K562 (cell line): ENCODE results near the gene COL5A1. TPM values are rescaled to one million over a fixed set of nuclear protein-coding genes. Genes with fewer than 3 reads are reported as not detected.

Source experiments
- AFF4 ChIP-seq: sonication (generic); formaldehyde crosslinking; IDR thresholded peaks from 2 replicates; pipeline ENCODE4 v1.8.0; 2023; ENCODE audit warnings: mild to moderate bottlenecking, missing genetic modification reagents
- CTCFL ChIP-seq: IDR thresholded peaks from 2 replicates; pipeline ENCODE4 v1.6.1; 2011; ENCODE audit warnings: borderline replicate concordance, low read depth, mild to moderate bottlenecking, moderate library complexity, low read length; ENCODE audit not compliant: insufficient read depth, poor library complexity, severe bottlenecking
- MAFF ChIP-seq: IDR thresholded peaks from 2 replicates; pipeline ENCODE4 v1.6.1; 2012; ENCODE audit warnings: low read length, improper control_type of control experiment
- NFE2 ChIP-seq: IDR thresholded peaks from 2 replicates; pipeline ENCODE4 v1.6.1; 2014; ENCODE audit warnings: antibody characterized with exemption, low read depth
- SIN3A ChIP-seq, 2 experiments: fragments of 150-350 bp in 1 of 2; IDR thresholded peaks; 2 replicates each; pipeline ENCODE4 v1.6.1; 2011 to 2016; ENCODE audit warnings: borderline replicate concordance in 2 of 2, low read depth in 2 of 2, low read length in 2 of 2, mild to moderate bottlenecking in 2 of 2, moderate library complexity in 2 of 2; ENCODE audit not compliant: control insufficient read depth in 1 of 2
- ZC3H8 ChIP-seq: fragments of 450-650 bp; IDR thresholded peaks from 2 replicates; pipeline ENCODE4 v1.6.1; 2017
- polyA plus RNA-seq, 8 experiments: library from polyadenylated mRNA; depleted of rRNA in 4 of 8; stranded (reverse) in 5 of 8; unstranded in 3 of 8; fragments of >200 nt; fragmentation: Nextera tagmentation in 2 of 8; fragmentation: Illumina TruSeq in 1 of 8; extraction: Ambion mirVana in 2 of 8; extraction: Trizol in 1 of 8; gene quantifications; 2 replicates each; pipeline versions ENCODE4 v1.2.1 to v1.2.3, GENCODE V29; 2011 to 2014; ENCODE audit warnings: inconsistent platforms in 1 of 8, missing spikeins in 1 of 8
- total RNA-seq, 7 experiments: library from RNA; depleted of rRNA in 6 of 7; stranded (reverse); fragments of >200 nt in 6 of 7; fragmentation: Illumina TruSeq in 2 of 7; extraction: Trizol in 2 of 7; gene quantifications; 2 replicates each; pipeline versions ENCODE4 v1.2.1 to v1.2.3, GENCODE V29; 2011 to 2021; ENCODE audit warnings: low replicate concordance in 1 of 7

COL5A1 gene
- total and polyA plus RNA-seq, 9 of the 15 experiments (the other 6 are each of a cell fraction or from before 2014, with no cell fraction given) = under 0.01 to 0.13 (median 0.04) TPM; not detected in 6

- TF ChIP-seq CTCFL (no peak), AFF4 (no peak), MAFF (no peak), ZC3H8 (no peak), SIN3A (IDR thresholded peaks at IDR 0.05; ENCODE audit: borderline replicate concordance in 2 of 2, control insufficient read depth in 1 of 2, low read depth in 2 of 2, low read length in 2 of 2) (no peak), NFE2 (no peak)
Measured at GRCh38 chr9:134723491-134724190, 82.0 kb downstream of the COL5A1 start (continued).
